Nephron progenitor cell (in vitro differentiated cells): ENCODE results near the gene ERLIN1.

Experiments used
- DNase-seq: peaks from one replicate; pipeline ENCODE4 v3.0.0; 2021
- H3K27ac Mint-ChIP-seq: 2 replicates; pipeline ENCODE4 v1.8.0; 2021; ENCODE audit warnings: mild to moderate bottlenecking, moderate library complexity, mixed read lengths
- H3K27me3 Mint-ChIP-seq: 2 replicates; pipeline ENCODE4 v1.8.0; 2021; ENCODE audit warnings: mild to moderate bottlenecking, low read depth, mixed read lengths; ENCODE audit not compliant: poor library complexity
- H3K36me3 Mint-ChIP-seq: 2 replicates; pipeline ENCODE4 v1.8.0; 2021; ENCODE audit warnings: low read depth, mixed read lengths
- H3K4me1 Mint-ChIP-seq: 2 replicates; pipeline ENCODE4 v1.8.0; 2021; ENCODE audit warnings: mixed read lengths
- H3K4me3 Mint-ChIP-seq: 2 replicates; pipeline ENCODE4 v1.8.0; 2021; ENCODE audit warnings: mild to moderate bottlenecking, moderate library complexity, mixed read lengths
- H3K9me3 Mint-ChIP-seq: 2 replicates; pipeline ENCODE4 v1.8.0; 2021; ENCODE audit warnings: mild to moderate bottlenecking, moderate library complexity, mixed read lengths
- CTCF ChIP-seq: fragments of 200-600 bp; sonication (generic); IDR thresholded peaks from 2 replicates; pipeline ENCODE4 v1.5.0; 2021; ENCODE audit warnings: antibody characterized with exemption

The ERLIN1 gene

GRCh38 chr10:100155936-100156335 lies 29.9 kb downstream of the ERLIN1 start:
- no peak overlapping the region for H3K27ac Mint-ChIP-seq
- peaks cover 82% of the 10 kb centered on the region for H3K36me3 Mint-ChIP-seq
- H3K9me3 Mint-ChIP-seq: no peaks in the 10 kb centered on the region
- no peak for TF ChIP-seq CTCF
- H3K27me3 Mint-ChIP-seq: no peaks in the 10 kb centered on the region
- no peak overlapping the region for H3K4me3 Mint-ChIP-seq
- peaks cover 25% of the 10 kb centered on the region for H3K4me1 Mint-ChIP-seq
- DNase-seq: no peak

- Mint-ChIP-seq H3K27ac (no peak overlapping the region), H3K4me1 (peaks cover 25% of the 10 kb centered on the region), H3K27me3 (no peaks in the 10 kb centered on the region), H3K36me3 (peaks cover 75% of the 10 kb centered on the region), H3K4me3 (no peak overlapping the region), H3K9me3 (no peaks in the 10 kb centered on the region)
- no peak for TF ChIP-seq CTCF
- no peak for DNase-seq
Observed at GRCh38 chr10:100154666-100155065, 31.2 kb downstream of the ERLIN1 start.

- no peak overlapping the region for H3K4me3 Mint-ChIP-seq
- TF ChIP-seq CTCF: no peak
- H3K27ac Mint-ChIP-seq: no peak overlapping the region
- peaks cover 62% of the 10 kb centered on the region for H3K36me3 Mint-ChIP-seq
- DNase-seq: no peak
- no peaks in the 10 kb centered on the region for H3K9me3 Mint-ChIP-seq
- peaks cover 22% of the 10 kb centered on the region for H3K4me1 Mint-ChIP-seq
- no peaks in the 10 kb centered on the region for H3K27me3 Mint-ChIP-seq
Observed at GRCh38 chr10:100153239-100153825, 32.5 kb downstream of the ERLIN1 start.

- Mint-ChIP-seq H3K9me3 (no peaks in the 10 kb centered on the region), H3K27me3 (no peaks in the 10 kb centered on the region), H3K36me3 (peaks cover 47% of the 10 kb centered on the region)
Observed at GRCh38 chr10:100151723-100152300, 34.0 kb downstream of the ERLIN1 start.

GRCh38 chr10:100148353-100149211 lies 37.2 kb downstream of the ERLIN1 start:
- Mint-ChIP-seq H3K9me3 (no peaks in the 10 kb centered on the region), H3K27me3 (peaks cover 7% of the 10 kb centered on the region), H3K4me3 (no peak overlapping the region), H3K36me3 (peaks cover 20% of the 10 kb centered on the region), H3K4me1 (peaks cover 7% of the 10 kb centered on the region), H3K27ac (peak overlapping the region; percentile 0)
- no peak for TF ChIP-seq CTCF
- DNase-seq: no peak

More at GRCh38 chr10:100151723-100152300, 34.0 kb downstream of the ERLIN1 start:
- Mint-ChIP-seq H3K27ac (no peak overlapping the region), H3K4me1 (peaks cover 12% of the 10 kb centered on the region), H3K4me3 (no peak overlapping the region)
- no peak for DNase-seq
- TF ChIP-seq CTCF: no peak
